Measurements from ENCODE around the gene PEAR1. TPM values are rescaled to one million over a fixed set of nuclear protein-coding genes. Genes with fewer than 3 reads are reported as not detected.

Gene PEAR1
- total RNA-seq, 1 experiment from 2014 or later, result 10.8 TPM

DNA sequence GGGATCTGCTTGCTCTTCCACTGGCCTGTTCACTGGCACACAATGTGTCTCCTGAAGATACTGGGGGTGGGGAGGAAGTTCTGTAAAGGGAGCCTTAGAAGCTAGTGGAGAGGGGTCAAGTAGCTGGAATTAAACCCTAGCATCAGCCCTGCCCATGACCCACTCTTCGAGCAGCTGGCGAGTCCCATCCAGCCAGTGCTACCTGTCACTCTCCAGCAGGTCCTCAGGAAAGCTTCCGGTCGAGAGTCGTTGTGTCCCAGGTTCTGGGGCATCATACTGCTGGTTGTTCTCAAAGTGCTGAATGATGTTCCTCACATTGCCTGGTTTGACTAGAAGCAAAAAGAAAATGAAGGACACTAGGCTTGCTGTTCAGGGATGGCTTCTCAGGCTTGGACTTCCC, 57.9 kb downstream of the PEAR1 start:
- Histone ChIP-seq H3K9me2 (ENCODE audit: insufficient read depth) (no peaks in the 10 kb centered on the region), H2AFZ (ENCODE audit: low read depth, low read length, poor library complexity, severe bottlenecking) (no peak overlapping the region), H3K27me3 (ENCODE audit: insufficient read depth, low read length) (no peaks in the 10 kb centered on the region), H3K4me1 (ENCODE audit: control insufficient read depth in 1 of 2, insufficient read depth in 2 of 2, low read length in 2 of 2) (peaks cover 0 to 3% of the 10 kb centered on the region in 2 experiments; a peak in 1 of 4 replicates), H3K27ac (ENCODE audit: low read depth, low read length) (no peak overlapping the region), H3K9me3 (ENCODE audit: control insufficient read depth in 1 of 2, insufficient read depth in 1 of 2, low read depth in 1 of 2, low read length in 2 of 2) (no peaks in the 10 kb centered on the region), H3K9ac (ENCODE audit: low read length) (no peak overlapping the region), H3K4me2 (ENCODE audit: low read length) (no peak overlapping the region), H3K36me3 (ENCODE audit: control insufficient read depth in 1 of 2, insufficient read depth in 2 of 2, low read length in 2 of 2) (peaks cover 26 to 28% of the 10 kb centered on the region in 2 experiments), H3K4me3 (replicated peaks in 1 of 2; ENCODE audit: low read depth in 1 of 2, low read length in 2 of 2) (no peak overlapping the region), H4K20me1 (ENCODE audit: insufficient read depth) (no peaks in the 10 kb centered on the region), H3K79me2 (ENCODE audit: insufficient read depth, low read length) (no peaks in the 10 kb centered on the region)
- RAD21 ChIA-PET (ENCODE audit: low non-redundant PET in 1 of 2, low total read pairs in 2 of 2, uncharacterized antibody in 2 of 2, unreplicated experiment in 2 of 2), result no interaction called here
- POLR2A ChIA-PET, result no interaction called here
- BruUV-seq (replicated peaks), result no TSS peak
- intact Hi-C loops (cut with micrococcal nuclease), result no loop called here
- TF ChIP-seq SIN3A (IDR thresholded peaks at IDR 0.05; ENCODE audit: low read depth), result no peak
- TF ChIP-seq, protein P1, sequence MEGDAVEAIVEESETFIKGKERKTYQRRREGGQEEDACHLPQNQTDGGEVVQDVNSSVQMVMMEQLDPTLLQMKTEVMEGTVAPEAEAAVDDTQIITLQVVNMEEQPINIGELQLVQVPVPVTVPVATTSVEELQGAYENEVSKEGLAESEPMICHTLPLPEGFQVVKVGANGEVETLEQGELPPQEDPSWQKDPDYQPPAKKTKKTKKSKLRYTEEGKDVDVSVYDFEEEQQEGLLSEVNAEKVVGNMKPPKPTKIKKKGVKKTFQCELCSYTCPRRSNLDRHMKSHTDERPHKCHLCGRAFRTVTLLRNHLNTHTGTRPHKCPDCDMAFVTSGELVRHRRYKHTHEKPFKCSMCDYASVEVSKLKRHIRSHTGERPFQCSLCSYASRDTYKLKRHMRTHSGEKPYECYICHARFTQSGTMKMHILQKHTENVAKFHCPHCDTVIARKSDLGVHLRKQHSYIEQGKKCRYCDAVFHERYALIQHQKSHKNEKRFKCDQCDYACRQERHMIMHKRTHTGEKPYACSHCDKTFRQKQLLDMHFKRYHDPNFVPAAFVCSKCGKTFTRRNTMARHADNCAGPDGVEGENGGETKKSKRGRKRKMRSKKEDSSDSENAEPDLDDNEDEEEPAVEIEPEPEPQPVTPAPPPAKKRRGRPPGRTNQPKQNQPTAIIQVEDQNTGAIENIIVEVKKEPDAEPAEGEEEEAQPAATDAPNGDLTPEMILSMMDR (IDR thresholded peaks at IDR 0.05 in 2 of 3, conservative IDR thresholded peaks at IDR 0.05 in 1 of 3; ENCODE audit: borderline replicate concordance in 1 of 3, insufficient read depth in 1 of 3, low read depth in 2 of 3, low read length in 2 of 3), result no peak
- no peak for TF ChIP-seq YY1 (IDR thresholded peaks at IDR 0.05; ENCODE audit: extremely low read depth, insufficient replicate concordance, low read depth, low read length)
- no peak for TF ChIP-seq JUND (IDR thresholded peaks at IDR 0.05)
- no peak for TF ChIP-seq RAD21 (IDR thresholded peaks at IDR 0.05; ENCODE audit: low read depth)
- TF ChIP-seq EZH2 (IDR thresholded peaks at IDR 0.05), result no peak
- TF ChIP-seq EGR1 (IDR thresholded peaks at IDR 0.05; ENCODE audit: low read depth), result no peak
- no peak for DNase-seq (ENCODE audit: low read depth, low spot score)
- CTCF ChIA-PET, result no interaction called here
- no peak for ATAC-seq

- DNase-seq (ENCODE audit: low read depth, low spot score) (no peak), ATAC-seq (no peak)
- Histone ChIP-seq H2AFZ (ENCODE audit: low read depth, low read length, poor library complexity, severe bottlenecking) (no peak overlapping the region), H3K9me3 (ENCODE audit: control insufficient read depth in 1 of 2, insufficient read depth in 1 of 2, low read depth in 1 of 2, low read length in 2 of 2) (no peaks in the 10 kb centered on the region), H3K4me2 (ENCODE audit: low read length) (no peak overlapping the region), H3K36me3 (ENCODE audit: control insufficient read depth in 1 of 2, insufficient read depth in 2 of 2, low read length in 2 of 2) (peaks cover 25 to 26% of the 10 kb centered on the region in 2 experiments), H3K27me3 (ENCODE audit: insufficient read depth, low read length) (no peaks in the 10 kb centered on the region), H3K27ac (ENCODE audit: low read depth, low read length) (no peak overlapping the region), H3K4me3 (replicated peaks in 1 of 2; ENCODE audit: low read depth in 1 of 2, low read length in 2 of 2) (no peak overlapping the region), H4K20me1 (ENCODE audit: insufficient read depth) (no peaks in the 10 kb centered on the region), H3K4me1 (ENCODE audit: control insufficient read depth in 1 of 2, insufficient read depth in 2 of 2, low read length in 2 of 2) (no peaks in the 10 kb centered on the region), H3K79me2 (ENCODE audit: insufficient read depth, low read length) (no peaks in the 10 kb centered on the region), H3K9ac (ENCODE audit: low read length) (no peak overlapping the region), H3K9me2 (ENCODE audit: insufficient read depth) (no peaks in the 10 kb centered on the region)
- no TSS peak for BruUV-seq (replicated peaks)
- ChIA-PET POLR2A (no interaction called here), CTCF (interaction anchor here (0.7 kb wide), 1 partner anchor 26 kb away, joined by 3 read pairs; no protein-coding TSS in a partner anchor), RAD21 (ENCODE audit: low non-redundant PET in 1 of 2, low total read pairs in 2 of 2, uncharacterized antibody in 2 of 2, unreplicated experiment in 2 of 2) (no interaction called here)
- intact Hi-C loops (cut with micrococcal nuclease), result no loop called here
- TF ChIP-seq RAD21 (IDR thresholded peaks at IDR 0.05; ENCODE audit: low read depth) (no peak), EZH2phosphoT487 (IDR thresholded peaks at IDR 0.05; ENCODE audit: borderline replicate concordance) (no peak), ATF3 (IDR thresholded peaks at IDR 0.05) (no peak), SP1 (IDR thresholded peaks at IDR 0.05; ENCODE audit: low read depth) (no peak), JUND (IDR thresholded peaks at IDR 0.05) (no peak)
- TF ChIP-seq, protein P1 (IDR thresholded peaks at IDR 0.05 in 2 of 3, conservative IDR thresholded peaks at IDR 0.05 in 1 of 3; ENCODE audit: borderline replicate concordance in 1 of 3, insufficient read depth in 1 of 3, low read depth in 2 of 3, low read length in 2 of 3), result no peak
Observed at GRCh38 chr1:156953571-156953970, 60.1 kb downstream of the PEAR1 start.
